ENCODE measurements around the gene SP6.

GRCh38 chr17:47888293-47888692, 37.3 kb upstream of the SP6 start:
- no peak for TF ChIP-seq BACH2 (CRISPR knock-in tag; IDR thresholded peaks at IDR 0.05; ENCODE audit: borderline replicate concordance)
- TF ChIP-seq ISL1 (CRISPR knock-in tag; IDR thresholded peaks at IDR 0.05), result no peak
- no peak for TF ChIP-seq CREB5 (CRISPR knock-in tag; IDR thresholded peaks at IDR 0.05; ENCODE audit: low read depth)
- TF ChIP-seq TOX (CRISPR knock-in tag; IDR thresholded peaks at IDR 0.05; ENCODE audit: borderline replicate concordance), result no peak
- TF ChIP-seq ZFP30 (CRISPR knock-in tag; IDR thresholded peaks at IDR 0.05), result no peak
- TF ChIP-seq CSDC2 (CRISPR knock-in tag; IDR thresholded peaks at IDR 0.05), result no peak
